ENCODE data around the gene SRPRB.

DNA sequence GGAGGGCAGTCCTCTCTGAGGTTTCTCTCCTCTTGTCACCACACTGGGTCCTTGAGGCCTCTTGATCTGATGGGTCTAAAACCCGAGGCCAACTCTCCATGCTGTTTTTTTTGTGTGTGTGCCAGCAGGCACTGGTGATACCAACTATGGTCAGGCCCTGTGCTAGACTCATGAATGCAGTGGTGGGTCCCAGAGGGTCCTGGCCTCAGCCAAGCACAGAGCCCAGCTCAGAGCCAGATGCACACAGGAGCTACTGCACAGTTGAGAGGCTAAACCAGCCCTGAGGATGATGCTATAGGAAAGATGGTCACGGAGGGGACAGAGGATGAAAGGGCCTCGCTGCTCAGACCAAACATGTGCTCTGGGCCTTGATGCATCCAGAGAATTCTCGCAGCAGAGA, 56.5 kb downstream of the SRPRB start:
- TF ChIP-seq, protein P1, sequence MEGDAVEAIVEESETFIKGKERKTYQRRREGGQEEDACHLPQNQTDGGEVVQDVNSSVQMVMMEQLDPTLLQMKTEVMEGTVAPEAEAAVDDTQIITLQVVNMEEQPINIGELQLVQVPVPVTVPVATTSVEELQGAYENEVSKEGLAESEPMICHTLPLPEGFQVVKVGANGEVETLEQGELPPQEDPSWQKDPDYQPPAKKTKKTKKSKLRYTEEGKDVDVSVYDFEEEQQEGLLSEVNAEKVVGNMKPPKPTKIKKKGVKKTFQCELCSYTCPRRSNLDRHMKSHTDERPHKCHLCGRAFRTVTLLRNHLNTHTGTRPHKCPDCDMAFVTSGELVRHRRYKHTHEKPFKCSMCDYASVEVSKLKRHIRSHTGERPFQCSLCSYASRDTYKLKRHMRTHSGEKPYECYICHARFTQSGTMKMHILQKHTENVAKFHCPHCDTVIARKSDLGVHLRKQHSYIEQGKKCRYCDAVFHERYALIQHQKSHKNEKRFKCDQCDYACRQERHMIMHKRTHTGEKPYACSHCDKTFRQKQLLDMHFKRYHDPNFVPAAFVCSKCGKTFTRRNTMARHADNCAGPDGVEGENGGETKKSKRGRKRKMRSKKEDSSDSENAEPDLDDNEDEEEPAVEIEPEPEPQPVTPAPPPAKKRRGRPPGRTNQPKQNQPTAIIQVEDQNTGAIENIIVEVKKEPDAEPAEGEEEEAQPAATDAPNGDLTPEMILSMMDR (conservative IDR thresholded peaks at IDR 0.05 in 1 of 2, IDR thresholded peaks at IDR 0.05 in 1 of 2; ENCODE audit: extremely low read depth in 1 of 2, insufficient read depth in 1 of 2, low read depth in 1 of 2, low read length in 2 of 2) = no peak
- TF ChIP-seq EZH2 (IDR thresholded peaks at IDR 0.05; ENCODE audit: borderline replicate concordance, low read length) = no peak

Data from mammary epithelial cell (primary cell).